Measurements from ENCODE around the gene MPZL2. TPM values are rescaled to one million over a fixed set of nuclear protein-coding genes. Genes with fewer than 3 reads are reported as not detected.

The MPZL2 gene
- total and polyA plus RNA-seq, 10 of the 15 experiments (the other 5 are each of a cell fraction or from before 2014, with no cell fraction given), result 0.81 to 4.8 (median 3.1) TPM

DNA sequence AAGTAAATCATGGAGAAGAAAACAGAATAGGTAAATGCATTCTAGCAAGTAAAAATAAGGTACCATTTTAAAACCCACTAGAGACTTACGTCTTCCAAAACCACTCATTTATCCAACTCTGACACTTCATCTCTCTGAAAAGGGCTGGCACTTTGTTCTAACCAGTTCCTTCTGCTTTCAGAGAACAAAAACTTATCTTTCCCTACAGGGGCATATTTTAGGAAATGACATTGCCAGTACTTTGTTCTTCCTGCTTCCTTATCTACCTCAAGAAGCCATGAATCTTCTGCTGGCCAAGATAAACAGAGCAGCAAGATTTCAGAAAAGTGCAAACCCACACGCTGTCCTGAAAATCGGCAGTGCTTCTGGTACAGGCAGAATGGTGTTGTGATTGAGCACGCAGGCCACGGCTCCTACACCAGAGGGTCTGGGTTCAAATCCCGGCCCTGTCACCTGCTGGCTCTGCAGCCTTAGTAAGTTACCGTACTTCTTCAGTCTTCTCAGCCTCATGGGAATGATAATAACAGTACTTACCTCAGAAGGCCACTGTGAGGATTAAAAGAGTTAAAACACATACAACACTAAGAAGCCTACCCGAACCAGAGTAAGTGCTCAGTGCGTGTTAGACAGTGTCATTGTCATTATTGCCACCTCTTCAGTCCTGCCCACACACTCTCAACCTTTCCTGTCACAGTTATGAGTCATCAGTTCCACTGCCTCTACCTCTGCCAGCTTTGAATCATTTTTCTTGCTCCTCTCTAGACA, 22.9 kb downstream of the MPZL2 start (continued):
- TF ChIP-seq, protein P1, sequence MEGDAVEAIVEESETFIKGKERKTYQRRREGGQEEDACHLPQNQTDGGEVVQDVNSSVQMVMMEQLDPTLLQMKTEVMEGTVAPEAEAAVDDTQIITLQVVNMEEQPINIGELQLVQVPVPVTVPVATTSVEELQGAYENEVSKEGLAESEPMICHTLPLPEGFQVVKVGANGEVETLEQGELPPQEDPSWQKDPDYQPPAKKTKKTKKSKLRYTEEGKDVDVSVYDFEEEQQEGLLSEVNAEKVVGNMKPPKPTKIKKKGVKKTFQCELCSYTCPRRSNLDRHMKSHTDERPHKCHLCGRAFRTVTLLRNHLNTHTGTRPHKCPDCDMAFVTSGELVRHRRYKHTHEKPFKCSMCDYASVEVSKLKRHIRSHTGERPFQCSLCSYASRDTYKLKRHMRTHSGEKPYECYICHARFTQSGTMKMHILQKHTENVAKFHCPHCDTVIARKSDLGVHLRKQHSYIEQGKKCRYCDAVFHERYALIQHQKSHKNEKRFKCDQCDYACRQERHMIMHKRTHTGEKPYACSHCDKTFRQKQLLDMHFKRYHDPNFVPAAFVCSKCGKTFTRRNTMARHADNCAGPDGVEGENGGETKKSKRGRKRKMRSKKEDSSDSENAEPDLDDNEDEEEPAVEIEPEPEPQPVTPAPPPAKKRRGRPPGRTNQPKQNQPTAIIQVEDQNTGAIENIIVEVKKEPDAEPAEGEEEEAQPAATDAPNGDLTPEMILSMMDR (IDR thresholded peaks at IDR 0.05 in 2 of 3, conservative IDR thresholded peaks at IDR 0.05 in 1 of 3; ENCODE audit: control insufficient read depth in 2 of 3, extremely low read depth in 1 of 3, insufficient read depth in 1 of 3, low read depth in 3 of 3, low read length in 3 of 3), result no peak
- TF ChIP-seq PML (IDR thresholded peaks at IDR 0.05; ENCODE audit: low read length), result no peak
- TF ChIP-seq ZNF217 (IDR thresholded peaks at IDR 0.05), result 0 out of 2 replicates have a peak, but pooled peaks have one; percentile 37
- TF ChIP-seq NR2C2 (IDR thresholded peaks at IDR 0.05; ENCODE audit: borderline replicate concordance, control insufficient read depth, insufficient read length, low read depth), result no peak
- peak; percentile 74; the same call in 1 of the 2 replicates for TF ChIP-seq PAX5 (IDR thresholded peaks at IDR 0.05; ENCODE audit: borderline replicate concordance, low read depth, low read length)
- TF ChIP-seq TCF3 (IDR thresholded peaks at IDR 0.05; ENCODE audit: borderline replicate concordance, insufficient read depth, low read depth, low read length), result 0 out of 2 replicates have a peak, but pooled peaks have one; percentile 40
- TF ChIP-seq EP300 (IDR thresholded peaks at IDR 0.05; ENCODE audit: borderline replicate concordance in 1 of 2, control insufficient read depth in 1 of 2, low read depth in 2 of 2, low read length in 2 of 2), result peak; percentile 51 to 82; a peak in 3 of 4 replicates
- no peak for TF ChIP-seq SUPT20H (IDR thresholded peaks at IDR 0.05; ENCODE audit: borderline replicate concordance, control insufficient read depth, low read depth, low read length)
- TF ChIP-seq, protein P2, sequence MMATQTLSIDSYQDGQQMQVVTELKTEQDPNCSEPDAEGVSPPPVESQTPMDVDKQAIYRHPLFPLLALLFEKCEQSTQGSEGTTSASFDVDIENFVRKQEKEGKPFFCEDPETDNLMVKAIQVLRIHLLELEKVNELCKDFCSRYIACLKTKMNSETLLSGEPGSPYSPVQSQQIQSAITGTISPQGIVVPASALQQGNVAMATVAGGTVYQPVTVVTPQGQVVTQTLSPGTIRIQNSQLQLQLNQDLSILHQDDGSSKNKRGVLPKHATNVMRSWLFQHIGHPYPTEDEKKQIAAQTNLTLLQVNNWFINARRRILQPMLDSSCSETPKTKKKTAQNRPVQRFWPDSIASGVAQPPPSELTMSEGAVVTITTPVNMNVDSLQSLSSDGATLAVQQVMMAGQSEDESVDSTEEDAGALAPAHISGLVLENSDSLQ (IDR thresholded peaks at IDR 0.05), result peak; percentile 57
- 0 out of 2 replicates have a peak, but pooled peaks have one; percentile 32 for TF ChIP-seq SMARCA5 (IDR thresholded peaks at IDR 0.05)
- TF ChIP-seq EGR1 (IDR thresholded peaks at IDR 0.05; ENCODE audit: borderline replicate concordance in 1 of 2, low read depth in 2 of 2, low read length in 2 of 2), result peak in 1 of 2 experiments; percentile 39; a peak in 1 of 3 replicates
- TF ChIP-seq SMAD5 (IDR thresholded peaks at IDR 0.05; ENCODE audit: low read depth), result no peak
- TF ChIP-seq POLR2A (IDR thresholded peaks at IDR 0.05; ENCODE audit: low read depth, low read length), result no peak
- TF ChIP-seq NFXL1 (IDR thresholded peaks at IDR 0.05; ENCODE audit: borderline replicate concordance), result no peak
- TF ChIP-seq, protein P3, sequence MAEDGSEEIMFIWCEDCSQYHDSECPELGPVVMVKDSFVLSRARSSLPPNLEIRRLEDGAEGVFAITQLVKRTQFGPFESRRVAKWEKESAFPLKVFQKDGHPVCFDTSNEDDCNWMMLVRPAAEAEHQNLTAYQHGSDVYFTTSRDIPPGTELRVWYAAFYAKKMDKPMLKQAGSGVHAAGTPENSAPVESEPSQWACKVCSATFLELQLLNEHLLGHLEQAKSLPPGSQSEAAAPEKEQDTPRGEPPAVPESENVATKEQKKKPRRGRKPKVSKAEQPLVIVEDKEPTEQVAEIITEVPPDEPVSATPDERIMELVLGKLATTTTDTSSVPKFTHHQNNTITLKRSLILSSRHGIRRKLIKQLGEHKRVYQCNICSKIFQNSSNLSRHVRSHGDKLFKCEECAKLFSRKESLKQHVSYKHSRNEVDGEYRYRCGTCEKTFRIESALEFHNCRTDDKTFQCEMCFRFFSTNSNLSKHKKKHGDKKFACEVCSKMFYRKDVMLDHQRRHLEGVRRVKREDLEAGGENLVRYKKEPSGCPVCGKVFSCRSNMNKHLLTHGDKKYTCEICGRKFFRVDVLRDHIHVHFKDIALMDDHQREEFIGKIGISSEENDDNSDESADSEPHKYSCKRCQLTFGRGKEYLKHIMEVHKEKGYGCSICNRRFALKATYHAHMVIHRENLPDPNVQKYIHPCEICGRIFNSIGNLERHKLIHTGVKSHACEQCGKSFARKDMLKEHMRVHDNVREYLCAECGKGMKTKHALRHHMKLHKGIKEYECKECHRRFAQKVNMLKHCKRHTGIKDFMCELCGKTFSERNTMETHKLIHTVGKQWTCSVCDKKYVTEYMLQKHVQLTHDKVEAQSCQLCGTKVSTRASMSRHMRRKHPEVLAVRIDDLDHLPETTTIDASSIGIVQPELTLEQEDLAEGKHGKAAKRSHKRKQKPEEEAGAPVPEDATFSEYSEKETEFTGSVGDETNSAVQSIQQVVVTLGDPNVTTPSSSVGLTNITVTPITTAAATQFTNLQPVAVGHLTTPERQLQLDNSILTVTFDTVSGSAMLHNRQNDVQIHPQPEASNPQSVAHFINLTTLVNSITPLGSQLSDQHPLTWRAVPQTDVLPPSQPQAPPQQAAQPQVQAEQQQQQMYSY (CRISPR knock-in tag; IDR thresholded peaks at IDR 0.05), result no peak
- TF ChIP-seq SIX5 (IDR thresholded peaks at IDR 0.05; ENCODE audit: low read depth, low read length, severe bottlenecking), result no peak
- TF ChIP-seq WRNIP1 (IDR thresholded peaks at IDR 0.05; ENCODE audit: borderline replicate concordance, low read depth, low read length), result no peak
- TF ChIP-seq HDGF (IDR thresholded peaks at IDR 0.05), result no peak
- TF ChIP-seq SUZ12 (IDR thresholded peaks at IDR 0.05; ENCODE audit: unreplicated experiment), result no peak
- no peak for TF ChIP-seq SREBF2 (IDR thresholded peaks at IDR 0.05; ENCODE audit: low read length)
- no peak for TF ChIP-seq FOXK2 (IDR thresholded peaks at IDR 0.05)
- no peak for TF ChIP-seq FOS (IDR thresholded peaks at IDR 0.05; ENCODE audit: borderline replicate concordance, extremely low read depth, insufficient read length)
- TF ChIP-seq TARDBP (IDR thresholded peaks at IDR 0.05; ENCODE audit: borderline replicate concordance), result no peak

All from GM12878 (cell line).